Keratinocyte (primary cell): Measurements from ENCODE around the gene KIFC3. TPM values are rescaled to one million over a fixed set of nuclear protein-coding genes. Genes with fewer than 3 reads are reported as not detected.

ENCODE experiments used
- DNase-seq: peaks from one replicate; pipeline ENCODE4 v3.0.0-alpha.2; 2011; ENCODE audit warnings: low read depth, missing footprints, low spot score
- FAIRE-seq: peaks from 2 replicates; lab custom pipeline; 2011; peaks lifted over from hg19 to GRCh38; lab: Jason Lieb, UNC
- H2AFZ ChIP-seq: 2 replicates; pipeline ENCODE4 v1.6.0; 2012; ENCODE audit warnings: low read length, control low read depth, inconsistent platforms; ENCODE audit not compliant: control insufficient read depth
- H3K27ac ChIP-seq: 2 replicates; pipeline ENCODE4 v1.5.1; 2011; ENCODE audit warnings: low read length; ENCODE audit not compliant: control insufficient read depth, insufficient read depth
- H3K27me3 ChIP-seq: 3 replicates; pipeline ENCODE4 v1.6.0; 2011; ENCODE audit warnings: low read length; ENCODE audit not compliant: control insufficient read depth, insufficient read depth; ENCODE audit errors: extremely low read depth
- H3K36me3 ChIP-seq, 2 experiments: 2 replicates in 1 of 2; 3 replicates in 1 of 2; pipeline ENCODE4 v1.5.1; 2011; ENCODE audit warnings: low read length in 2 of 2, mild to moderate bottlenecking in 1 of 2; ENCODE audit not compliant: control insufficient read depth in 2 of 2, insufficient read depth in 2 of 2; ENCODE audit errors: extremely low read depth in 1 of 2
- H3K4me1 ChIP-seq: 3 replicates; pipeline ENCODE4 v1.5.1; 2011; ENCODE audit warnings: low read length; ENCODE audit not compliant: control insufficient read depth, insufficient read depth; ENCODE audit errors: extremely low read depth
- H3K4me2 ChIP-seq: 3 replicates; pipeline ENCODE4 v1.6.0; 2011; ENCODE audit warnings: low read depth, low read length; ENCODE audit not compliant: control insufficient read depth, insufficient read depth; ENCODE audit errors: extremely low read depth
- H3K4me3 ChIP-seq, 3 experiments: fragments of 200-600 bp in 1 of 3; sonication (generic) in 1 of 3; 2 replicates in 2 of 3; 3 replicates in 1 of 3; pipeline ENCODE4 v1.5.1; 2011 to 2016; ENCODE audit warnings: low read length in 3 of 3, mild to moderate bottlenecking in 3 of 3, control low read depth in 2 of 3, inconsistent platforms in 1 of 3, low read depth in 1 of 3, mixed read lengths in 1 of 3, mixed run types in 1 of 3, moderate library complexity in 1 of 3; ENCODE audit not compliant: control insufficient read depth in 2 of 3, insufficient read depth in 2 of 3; ENCODE audit errors: extremely low read depth in 1 of 3
- H3K79me2 ChIP-seq: 2 replicates; pipeline ENCODE4 v1.6.0; 2012; ENCODE audit warnings: low read length; ENCODE audit not compliant: control insufficient read depth, insufficient read depth
- H3K9ac ChIP-seq: 3 replicates; pipeline ENCODE4 v1.6.0; 2011; ENCODE audit warnings: low read length; ENCODE audit not compliant: control insufficient read depth, insufficient read depth; ENCODE audit errors: extremely low read depth
- H3K9me1 ChIP-seq: 3 replicates; pipeline ENCODE4 v1.6.0; 2011; ENCODE audit warnings: low read length; ENCODE audit not compliant: control insufficient read depth, insufficient read depth; ENCODE audit errors: extremely low read depth
- H3K9me3 ChIP-seq: 2 replicates; pipeline ENCODE4 v1.5.1; 2012; ENCODE audit warnings: low read depth, low read length; ENCODE audit not compliant: control insufficient read depth
- H4K20me1 ChIP-seq: 3 replicates; pipeline ENCODE4 v1.6.0; 2011; ENCODE audit warnings: low read length; ENCODE audit not compliant: control insufficient read depth, insufficient read depth; ENCODE audit errors: extremely low read depth
- EZH2 ChIP-seq: IDR thresholded peaks from one replicate; pipeline ENCODE4 v1.6.1; 2012; ENCODE audit warnings: inconsistent platforms, mild to moderate bottlenecking, low read length, moderate library complexity
- dilution Hi-C: fragments of 300-500 bp; cut with MboI; formaldehyde crosslinking; loops from one replicate; pipeline ENCODE4 v1.7.0; 2020; ENCODE audit warnings: low sequenced_read_pairs; ENCODE audit not compliant: extremely low pct_ligation_motif_present
- polyA plus RNA-seq, 5 experiments: library from polyadenylated mRNA; depleted of rRNA in 3 of 5; stranded (reverse) in 3 of 5; stranded (forward) in 1 of 5; unstranded in 1 of 5; fragments of >200 nt; gene quantifications; 1 replicate in 1 of 5; 2 replicates in 3 of 5; 3 replicates in 1 of 5; pipeline versions ENCODE4 v1.2.1 to v1.2.3, GENCODE V29; 2011 to 2012; ENCODE audit warnings: missing spikeins in 2 of 5, low read depth in 1 of 5, low replicate concordance in 1 of 5
- TF ChIP-seq, protein P1 (sequence below), 3 experiments: IDR thresholded peaks in 1 of 3; conservative IDR thresholded peaks in 1 of 3; optimal IDR thresholded peaks in 1 of 3; 2 replicates in 2 of 3; 3 replicates in 1 of 3; pipeline versions ENCODE3 to v1.5.1; 2011; ENCODE audit warnings: low read length in 3 of 3, mild to moderate bottlenecking in 3 of 3, moderate library complexity in 2 of 3, control low read depth in 1 of 3, inconsistent platforms in 1 of 3; ENCODE audit not compliant: insufficient read depth in 2 of 3; ENCODE audit errors: extremely low read depth in 1 of 3

The KIFC3 gene
- polyA plus RNA-seq, 1 donor (not counting 4 experiments of a cell fraction or from before 2014, with no cell fraction given), result 22.7 TPM

DNA sequence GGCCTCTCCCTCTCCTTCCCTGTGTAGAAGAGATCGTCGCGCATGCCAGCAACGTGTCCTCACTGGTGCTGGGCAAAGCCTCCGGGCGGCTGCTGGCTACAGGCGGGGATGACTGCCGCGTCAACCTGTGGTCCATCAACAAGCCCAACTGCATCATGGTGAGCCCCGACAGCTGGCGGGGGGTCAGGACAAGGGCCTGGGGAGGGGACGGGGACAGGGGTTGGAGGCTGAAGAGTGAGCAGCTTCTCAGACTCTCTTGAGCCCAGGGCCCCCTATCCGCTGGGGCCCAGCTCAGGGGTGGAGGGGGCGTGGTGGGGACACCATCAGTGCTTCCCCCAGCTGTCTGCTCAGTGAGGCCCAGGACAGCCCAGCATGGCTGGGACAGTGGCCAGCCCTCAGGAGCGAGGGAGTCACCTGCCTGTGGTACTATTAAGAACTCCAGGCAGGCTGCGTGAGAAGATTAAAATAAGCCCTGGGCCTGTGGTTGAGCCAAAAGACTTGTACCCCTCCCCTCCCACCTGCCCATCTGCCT is 60.6 kb downstream of the KIFC3 start:
- no peaks in the 10 kb centered on the region for H3K27me3 ChIP-seq
- H2AFZ ChIP-seq, result peak overlapping the region; percentile 61
- H3K9me1 ChIP-seq, result peaks cover 3% of the 10 kb centered on the region
- peak overlapping the region; percentile 33 for H3K9ac ChIP-seq
- H3K9me3 ChIP-seq, result no peaks in the 10 kb centered on the region
- no peaks in the 10 kb centered on the region for H4K20me1 ChIP-seq
- peak overlapping the region; percentile 34 for H3K27ac ChIP-seq
- peaks cover 4% of the 10 kb centered on the region for H3K79me2 ChIP-seq
- H3K4me2 ChIP-seq, result no peak overlapping the region
- DNase-seq (no peak), FAIRE-seq (no peak)
- H3K4me1 ChIP-seq, result peaks cover 40% of the 10 kb centered on the region
- no peak overlapping the region for H3K4me3 ChIP-seq
- TF ChIP-seq, protein P1, sequence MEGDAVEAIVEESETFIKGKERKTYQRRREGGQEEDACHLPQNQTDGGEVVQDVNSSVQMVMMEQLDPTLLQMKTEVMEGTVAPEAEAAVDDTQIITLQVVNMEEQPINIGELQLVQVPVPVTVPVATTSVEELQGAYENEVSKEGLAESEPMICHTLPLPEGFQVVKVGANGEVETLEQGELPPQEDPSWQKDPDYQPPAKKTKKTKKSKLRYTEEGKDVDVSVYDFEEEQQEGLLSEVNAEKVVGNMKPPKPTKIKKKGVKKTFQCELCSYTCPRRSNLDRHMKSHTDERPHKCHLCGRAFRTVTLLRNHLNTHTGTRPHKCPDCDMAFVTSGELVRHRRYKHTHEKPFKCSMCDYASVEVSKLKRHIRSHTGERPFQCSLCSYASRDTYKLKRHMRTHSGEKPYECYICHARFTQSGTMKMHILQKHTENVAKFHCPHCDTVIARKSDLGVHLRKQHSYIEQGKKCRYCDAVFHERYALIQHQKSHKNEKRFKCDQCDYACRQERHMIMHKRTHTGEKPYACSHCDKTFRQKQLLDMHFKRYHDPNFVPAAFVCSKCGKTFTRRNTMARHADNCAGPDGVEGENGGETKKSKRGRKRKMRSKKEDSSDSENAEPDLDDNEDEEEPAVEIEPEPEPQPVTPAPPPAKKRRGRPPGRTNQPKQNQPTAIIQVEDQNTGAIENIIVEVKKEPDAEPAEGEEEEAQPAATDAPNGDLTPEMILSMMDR (optimal IDR thresholded peaks at IDR 0.05 in 1 of 3, IDR thresholded peaks at IDR 0.05 in 1 of 3, conservative IDR thresholded peaks at IDR 0.05 in 1 of 3; ENCODE audit: extremely low read depth in 1 of 3, insufficient read depth in 2 of 3, low read length in 3 of 3), result no peak
- TF ChIP-seq EZH2, result no peak
- peaks cover 4 to 5% of the 10 kb centered on the region in 2 experiments for H3K36me3 ChIP-seq
- dilution Hi-C loops, result no loop called here

DNA sequence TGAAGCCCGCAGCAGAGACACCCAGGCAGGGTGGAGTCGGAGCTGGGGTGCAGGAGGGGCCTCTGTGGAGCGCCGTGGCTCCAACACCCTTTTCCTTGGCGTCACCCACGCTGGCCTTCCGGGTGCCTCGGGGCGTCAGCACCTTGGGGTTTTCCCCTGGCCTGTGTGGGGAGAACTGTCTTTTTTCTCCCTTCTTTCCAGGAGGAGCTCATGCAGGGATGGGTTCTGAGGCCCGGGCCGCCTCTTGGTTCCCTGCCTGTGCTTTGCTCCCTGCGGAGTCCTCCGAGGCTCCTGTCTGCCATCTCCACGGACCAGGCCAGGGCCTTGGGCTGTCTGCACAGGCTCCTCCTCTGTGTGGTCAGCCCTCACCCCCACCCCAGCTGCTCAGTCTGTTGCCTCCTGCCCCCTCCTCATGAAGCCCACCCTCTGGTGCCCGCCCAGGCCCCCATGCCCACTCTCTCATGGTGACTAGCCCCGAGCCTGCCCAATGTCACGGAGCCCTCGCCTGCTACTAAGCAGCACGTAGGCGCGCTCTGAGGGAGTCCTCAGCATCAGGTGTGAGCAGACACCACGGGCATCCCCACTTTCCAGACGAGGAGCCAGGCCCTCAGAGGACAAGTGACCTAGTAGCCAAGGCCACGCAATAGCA is 61.7 kb downstream of the KIFC3 start:
- H3K9me3 ChIP-seq, result no peaks in the 10 kb centered on the region
- H3K4me1 ChIP-seq, result peaks cover 47% of the 10 kb centered on the region
- DNase-seq (no peak), FAIRE-seq (peak; percentile 26)
- H3K4me3 ChIP-seq, result peak overlapping the region in 1 of 3 experiments; percentile 45
- H3K9ac ChIP-seq, result peak overlapping the region; percentile 78
- H3K27ac ChIP-seq, result peak overlapping the region; percentile 94
- peaks cover 4 to 7% of the 10 kb centered on the region in 2 experiments for H3K36me3 ChIP-seq
- peak overlapping the region; percentile 82 for H3K4me2 ChIP-seq
- dilution Hi-C loops, result no loop called here
- peaks cover 3% of the 10 kb centered on the region for H3K9me1 ChIP-seq
- peak overlapping the region; percentile 20 for H2AFZ ChIP-seq
- H4K20me1 ChIP-seq, result no peaks in the 10 kb centered on the region
- no peaks in the 10 kb centered on the region for H3K27me3 ChIP-seq
- peaks cover 4% of the 10 kb centered on the region for H3K79me2 ChIP-seq
- TF ChIP-seq, protein P1 (optimal IDR thresholded peaks at IDR 0.05 in 1 of 3, IDR thresholded peaks at IDR 0.05 in 1 of 3, conservative IDR thresholded peaks at IDR 0.05 in 1 of 3; ENCODE audit: extremely low read depth in 1 of 3, insufficient read depth in 2 of 3, low read length in 3 of 3), result no peak
- TF ChIP-seq EZH2, result no peak
